HG03442 (cell line): ENCODE data around the gene AMN1.
A peak's percentile ranks its signal among the peaks of the same experiment; 100 is the strongest.
"Not testable (repeated sequence)": the region's sequence is repeated elsewhere in the genome, so short reads cannot be mapped to it uniquely, and the experiment has no call there.

ENCODE experiments used
- ATAC-seq: cut with Tn5 transposase; IDR thresholded peaks from one replicate; pipeline ENCODE4 v1.9.1; 2021; ENCODE audit warnings: mild to moderate bottlenecking, moderate library complexity; ENCODE audit not compliant: unreplicated experiment

Gene AMN1

GRCh38 chr12:31728917-31729640, at the start of gene AMN1:
Gene AMN1, minus strand, starts transcription at chr12:31729021. Its CDS starts 13 bp downstream, at chr12:31729008.
- peak; percentile 92 for ATAC-seq

- peak; percentile 48 for ATAC-seq
Observed at GRCh38 chr12:31773867-31774266, 45.0 kb upstream of the AMN1 start.

- no peak for ATAC-seq
Observed at GRCh38 chr12:31773223-31773750, 44.5 kb upstream of the AMN1 start.

- no peak for ATAC-seq
Observed at GRCh38 chr12:31772685-31773222, 43.9 kb upstream of the AMN1 start.

- no peak for ATAC-seq
Observed at GRCh38 chr12:31772186-31772585, 43.4 kb upstream of the AMN1 start.

GRCh38 chr12:31768046-31768445, 39.2 kb upstream of the AMN1 start:
- no peak for ATAC-seq

GRCh38 chr12:31765931-31766330, 37.1 kb upstream of the AMN1 start:
- no peak for ATAC-seq

- ATAC-seq = no peak
Observed at GRCh38 chr12:31759632-31760459, 31.0 kb upstream of the AMN1 start.

- not testable (repeated sequence) for ATAC-seq
Observed at GRCh38 chr12:31758297-31758696, 29.5 kb upstream of the AMN1 start.

GRCh38 chr12:31756977-31757420, 28.2 kb upstream of the AMN1 start:
- ATAC-seq = peak; percentile 45

GRCh38 chr12:31752450-31752849, 23.6 kb upstream of the AMN1 start:
- ATAC-seq = no peak

- ATAC-seq = no peak
Observed at GRCh38 chr12:31751085-31751484, 22.3 kb upstream of the AMN1 start.

- no peak for ATAC-seq
Observed at GRCh38 chr12:31750747-31751039, 21.9 kb upstream of the AMN1 start.

GRCh38 chr12:31749024-31749704, 20.3 kb upstream of the AMN1 start:
- peak; percentile 81 for ATAC-seq

GRCh38 chr12:31745242-31745641, 16.4 kb upstream of the AMN1 start:
- no peak for ATAC-seq

GRCh38 chr12:31744363-31744762, 15.5 kb upstream of the AMN1 start:
- not testable (repeated sequence) for ATAC-seq

- ATAC-seq = no peak
Observed at GRCh38 chr12:31742891-31743290, 14.1 kb upstream of the AMN1 start.

- ATAC-seq = no peak
Observed at GRCh38 chr12:31740628-31741027, 11.8 kb upstream of the AMN1 start.

- no peak for ATAC-seq
Observed at GRCh38 chr12:31737763-31738162, 8.9 kb upstream of the AMN1 start.

- no peak for ATAC-seq
Observed at GRCh38 chr12:31737345-31737744, 8.5 kb upstream of the AMN1 start.

GRCh38 chr12:31736472-31736871, 7.7 kb upstream of the AMN1 start:
- no peak for ATAC-seq
